K562 (cell line): Measurements from ENCODE around the gene VWDE. TPM values are rescaled to one million over a fixed set of nuclear protein-coding genes. Genes with fewer than 3 reads are reported as not detected.
A peak's percentile ranks its signal among the peaks of the same experiment; 100 is the strongest.

Source experiments
- ATAC-seq: fragments of 200-7000 bp; cut with Tn5 transposase; 3 replicates; pipeline ENCODE4 v1.9.1; 2020; ENCODE audit warnings: moderate library complexity
- BruUV-seq: library from RNA; stranded (reverse); fragments of 400-500 nt; replicated peaks from 2 replicates; lab custom pipeline; 2021; lab: Mats Ljungman, UMichigan
- CTCF ChIA-PET: fragments of 300-600 bp; formaldehyde crosslinking; extraction: SDS; loops from one replicate; lab custom pipeline; 2021; ENCODE audit warnings: low intra/inter-chr PET ratio; lab: Yijun Ruan, JAX
- POLR2A ChIA-PET: fragments of 300-600, 350-650 bp; sonication (Branson Sonifier 250); formaldehyde crosslinking; extraction: SDS; loops from one replicate; lab custom pipeline; 2021; ENCODE audit warnings: antibody characterized with exemption, inconsistent platforms; lab: Yijun Ruan, JAX
- DNase-seq, 4 experiments: peaks; one replicate each; pipeline versions ENCODE4 v3.0.0 to v3.0.0-alpha.2; 2011 to 2018; ENCODE audit warnings: low spot score in 3 of 4, mixed read lengths in 3 of 4; ENCODE audit errors: extremely low read depth in 1 of 4
- FAIRE-seq: peaks from 2 replicates; lab custom pipeline; 2011; peaks lifted over from hg19 to GRCh38; lab: Jason Lieb, UNC
- H2AFZ ChIP-seq: 2 replicates; pipeline ENCODE4 v1.6.0; 2011; ENCODE audit warnings: low read depth, low read length, control low read depth, inconsistent platforms
- H3K27ac ChIP-seq: fragments of 200-600 bp; 3 replicates; pipeline ENCODE4 v1.8.0; 2011; ENCODE audit warnings: low read depth, mild to moderate bottlenecking, control low read depth, inconsistent platforms, low read length, moderate library complexity, mixed read lengths; ENCODE audit errors: extremely low read depth
- H3K27me3 ChIP-seq, 2 experiments: fragments of 300-600 bp in 1 of 2; 2 replicates in 1 of 2; 3 replicates in 1 of 2; pipeline versions ENCODE4 v1.6.0 to v1.8.0; 2011; ENCODE audit warnings: inconsistent platforms in 2 of 2, low read length in 2 of 2, mild to moderate bottlenecking in 1 of 2, mixed read lengths in 1 of 2, moderate library complexity in 1 of 2; ENCODE audit not compliant: control insufficient read depth in 2 of 2, insufficient read depth in 2 of 2
- H3K36me3 ChIP-seq: fragments of 300-600 bp; 3 replicates; pipeline ENCODE4 v1.8.0; 2011; ENCODE audit warnings: mild to moderate bottlenecking, low read length, inconsistent platforms; ENCODE audit not compliant: control insufficient read depth, insufficient read depth
- H3K4me1 ChIP-seq, 2 experiments: fragments of 200-600 bp in 1 of 2; replicated peaks in 1 of 2; 2 replicates in 1 of 2; 3 replicates in 1 of 2; pipeline versions ENCODE4 v1.5.1 to v1.8.0; 2011; ENCODE audit warnings: inconsistent platforms in 2 of 2, low read length in 2 of 2, mild to moderate bottlenecking in 1 of 2, mixed read lengths in 1 of 2, moderate library complexity in 1 of 2; ENCODE audit not compliant: control insufficient read depth in 2 of 2, insufficient read depth in 2 of 2
- H3K4me2 ChIP-seq: 2 replicates; pipeline ENCODE4 v1.6.1; 2011; ENCODE audit warnings: low read length, control low read depth, inconsistent platforms, mixed read lengths; ENCODE audit not compliant: insufficient read depth
- H3K4me3 ChIP-seq: fragments of 200-600 bp; sonication (generic), shearing (Covaris generic); 2 replicates; pipeline ENCODE4 v1.5.1; 2016; ENCODE audit warnings: control low read depth, inconsistent platforms
- H3K79me2 ChIP-seq: fragments of 200-600 bp; 3 replicates; pipeline ENCODE4 v1.8.0; 2011; ENCODE audit warnings: low read length, inconsistent platforms; ENCODE audit not compliant: control insufficient read depth, insufficient read depth
- H3K9ac ChIP-seq, 2 experiments: 2 replicates each; pipeline versions ENCODE4 v1.6.0 to v1.6.1; 2011; ENCODE audit warnings: low read depth in 2 of 2, low read length in 2 of 2, control low read depth in 1 of 2, inconsistent platforms in 1 of 2, mild to moderate bottlenecking in 1 of 2, mixed read lengths in 1 of 2; ENCODE audit not compliant: insufficient read depth in 1 of 2
- H3K9me1 ChIP-seq: one replicate; pipeline ENCODE4 v1.6.0; 2011; ENCODE audit warnings: inconsistent platforms, mild to moderate bottlenecking, low read length, moderate library complexity; ENCODE audit not compliant: control insufficient read depth, insufficient read depth
- H3K9me3 ChIP-seq: replicated peaks from 2 replicates; pipeline ENCODE4 v1.5.1; 2011; ENCODE audit warnings: low read depth, low read length, inconsistent platforms; ENCODE audit not compliant: control insufficient read depth, insufficient read depth
- H4K20me1 ChIP-seq: replicated peaks from 2 replicates; pipeline ENCODE4 v1.6.1; 2011; ENCODE audit warnings: low read length, inconsistent platforms, mixed read lengths; ENCODE audit not compliant: control insufficient read depth, insufficient read depth
- ARID1B ChIP-seq: fragments of 450-650 bp; IDR thresholded peaks from 2 replicates; pipeline ENCODE4 v1.6.1; 2016; ENCODE audit warnings: antibody characterized with exemption, mild to moderate bottlenecking, inconsistent platforms
- ASH1L ChIP-seq: fragments of 450-650 bp; IDR thresholded peaks from 2 replicates; pipeline ENCODE4 v1.6.1; 2018; ENCODE audit warnings: borderline replicate concordance, mild to moderate bottlenecking, low read depth; ENCODE audit not compliant: partially characterized antibody
- PRPF4 ChIP-seq: fragments of 200-400 bp; formaldehyde crosslinking; IDR thresholded peaks from one replicate; pipeline ENCODE4 v1.6.1; 2017; ENCODE audit warnings: low read length, low read depth, mild to moderate bottlenecking; ENCODE audit not compliant: insufficient read depth, poor library complexity, severe bottlenecking
- RERE ChIP-seq: sonication (generic); formaldehyde crosslinking; IDR thresholded peaks from 2 replicates; pipeline ENCODE4 v1.8.0; 2023; ENCODE audit warnings: missing genetic modification reagents, mild to moderate bottlenecking, borderline replicate concordance
- ZNF766 ChIP-seq: fragments of 200-800 bp; sonication (Bioruptor generic); conservative IDR thresholded peaks from 2 replicates; pipeline ENCODE4 v1.6.1; 2016; ENCODE audit warnings: missing genetic modification characterization, missing compliant biosample characterization
- WGBS: fragments of 100-300 bp; shearing (Covaris generic); methylation state at CpG from one replicate; pipeline ENCODE4 v1.1.6; 2016; ENCODE audit warnings: low coverage, mixed read lengths; ENCODE audit not compliant: insufficient coverage; ENCODE audit errors: missing lambda C conversion rate; 5-methylcytosine and 5-hydroxymethylcytosine counted together
- in situ Hi-C: fragments of 300-500 bp; cut with MboI; formaldehyde crosslinking; loops from 4 replicates; pipeline ENCODE4 v1.15.0; 2018; ENCODE audit warnings: inconsistent platforms, mixed read lengths
- intact Hi-C: fragments of 100-400 bp; cut with micrococcal nuclease; formaldehyde crosslinking; loops from 2 replicates; pipeline ENCODE4 v1.14.2; 2022
- polyA plus RNA-seq, 8 experiments: library from polyadenylated mRNA; depleted of rRNA in 4 of 8; stranded (reverse) in 5 of 8; unstranded in 3 of 8; fragments of >200 nt; fragmentation: Nextera tagmentation in 2 of 8; fragmentation: Illumina TruSeq in 1 of 8; extraction: Ambion mirVana in 2 of 8; extraction: Trizol in 1 of 8; gene quantifications; 2 replicates each; pipeline versions ENCODE4 v1.2.1 to v1.2.3, GENCODE V29; 2011 to 2014; ENCODE audit warnings: inconsistent platforms in 1 of 8, missing spikeins in 1 of 8
- total RNA-seq, 7 experiments: library from RNA; depleted of rRNA in 6 of 7; stranded (reverse); fragments of >200 nt in 6 of 7; fragmentation: Illumina TruSeq in 2 of 7; extraction: Trizol in 2 of 7; gene quantifications; 2 replicates each; pipeline versions ENCODE4 v1.2.1 to v1.2.3, GENCODE V29; 2011 to 2021; ENCODE audit warnings: low replicate concordance in 1 of 7

VWDE gene
- total and polyA plus RNA-seq, 9 of the 15 experiments (the other 6 are each of a cell fraction or from before 2014, with no cell fraction given): 40.6 to 162 (median 95.2) TPM

GRCh38 chr7:12296051-12296570 lies 107.6 kb downstream of the VWDE start (continued):
- TF ChIP-seq RERE (CRISPR knock-in tag): no peak
- TF ChIP-seq, all 486 proteins: peak for 0

DNA sequence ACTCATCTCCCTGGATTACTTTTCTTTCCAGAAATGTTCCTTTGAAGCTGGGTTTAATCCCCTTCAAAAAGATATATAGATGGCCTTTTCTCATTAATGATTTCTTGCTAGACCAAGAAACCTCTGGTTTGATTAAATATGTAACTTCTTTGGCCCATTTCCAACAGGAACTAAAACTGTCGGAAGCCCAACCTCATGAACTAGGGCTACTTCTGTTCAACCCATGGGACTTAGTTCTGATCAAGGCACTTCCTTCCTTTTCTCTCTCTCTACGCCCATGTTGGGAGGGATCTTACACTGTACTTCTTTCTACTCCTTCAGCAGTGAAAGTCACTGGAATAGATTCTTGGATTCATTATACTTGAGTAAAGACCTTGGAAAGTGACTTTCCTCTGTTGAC lies 109.0 kb downstream of the VWDE start:
- TF ChIP-seq ARID1B (no peak), ZNF766 (CRISPR knock-in tag) (peak; percentile 79), ASH1L (no peak), PRPF4 (no peak)
- TF ChIP-seq, all 486 proteins: peak for 1
- intact Hi-C loops (no loop called here), in situ Hi-C loops (no loop called here)
- Histone ChIP-seq H3K4me3 (no peak overlapping the region), H3K79me2 (no peaks in the 10 kb centered on the region), H2AFZ (no peak overlapping the region), H3K36me3 (no peaks in the 10 kb centered on the region), H3K27me3 (0 out of 5 replicates have a peak, but pooled peaks cover 0 to 4% of the 10 kb centered on the region in 2 experiments), H3K9ac (no peak overlapping the region), H4K20me1 (no peaks in the 10 kb centered on the region), H3K9me1 (no peaks in the 10 kb centered on the region), H3K4me1 (no peaks in the 10 kb centered on the region), H3K4me2 (no peak overlapping the region), H3K9me3 (no peaks in the 10 kb centered on the region; the same call in 1 of the 2 replicates), H3K27ac (no peak overlapping the region)
- ATAC-seq (no peak), FAIRE-seq (no peak), DNase-seq (no peak)
- BruUV-seq: no TSS peak
- POLR2A ChIA-PET: no interaction called here
- CTCF ChIA-PET: no interaction called here
- 4% methylated on average over 2 of the region's 2 CpGs for WGBS
